GM08714 (cell line): ENCODE measurements around the gene PCDHGA6.
"Not testable (repeated sequence)": the region's sequence is repeated elsewhere in the genome, so short reads cannot be mapped to it uniquely, and the experiment has no call there.

ENCODE experiments used
- H3K4me3 ChIP-seq: fragments of 200-500 bp; sonication (Bioruptor generic); 2 replicates; pipeline ENCODE4 v1.5.1; 2014; ENCODE audit warnings: mild to moderate bottlenecking, low read length, inconsistent platforms
- ZNF274 ChIP-seq: IDR thresholded peaks from 2 replicates; pipeline ENCODE4 v1.6.1; 2012; ENCODE audit warnings: mild to moderate bottlenecking, low read depth, low read length

Gene PCDHGA6

DNA sequence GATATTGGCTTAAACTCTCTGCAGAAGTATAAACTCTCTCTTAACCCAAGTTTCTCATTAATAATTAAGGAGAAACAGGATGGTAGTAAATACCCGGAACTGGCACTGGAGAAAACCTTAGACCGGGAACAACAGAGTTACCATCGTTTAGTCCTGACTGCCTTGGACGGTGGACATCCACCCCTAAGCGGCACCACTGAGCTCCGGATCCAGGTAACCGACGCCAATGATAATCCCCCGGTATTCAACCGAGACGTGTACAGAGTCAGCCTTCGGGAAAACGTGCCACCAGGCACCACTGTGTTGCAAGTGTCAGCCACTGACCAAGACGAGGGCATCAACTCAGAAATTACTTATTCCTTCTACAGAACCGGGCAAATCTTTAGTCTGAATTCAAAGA, 24.9 kb downstream of the PCDHGA6 start:
- H3K4me3 ChIP-seq = no peak overlapping the region
- TF ChIP-seq ZNF274 = no peak

DNA sequence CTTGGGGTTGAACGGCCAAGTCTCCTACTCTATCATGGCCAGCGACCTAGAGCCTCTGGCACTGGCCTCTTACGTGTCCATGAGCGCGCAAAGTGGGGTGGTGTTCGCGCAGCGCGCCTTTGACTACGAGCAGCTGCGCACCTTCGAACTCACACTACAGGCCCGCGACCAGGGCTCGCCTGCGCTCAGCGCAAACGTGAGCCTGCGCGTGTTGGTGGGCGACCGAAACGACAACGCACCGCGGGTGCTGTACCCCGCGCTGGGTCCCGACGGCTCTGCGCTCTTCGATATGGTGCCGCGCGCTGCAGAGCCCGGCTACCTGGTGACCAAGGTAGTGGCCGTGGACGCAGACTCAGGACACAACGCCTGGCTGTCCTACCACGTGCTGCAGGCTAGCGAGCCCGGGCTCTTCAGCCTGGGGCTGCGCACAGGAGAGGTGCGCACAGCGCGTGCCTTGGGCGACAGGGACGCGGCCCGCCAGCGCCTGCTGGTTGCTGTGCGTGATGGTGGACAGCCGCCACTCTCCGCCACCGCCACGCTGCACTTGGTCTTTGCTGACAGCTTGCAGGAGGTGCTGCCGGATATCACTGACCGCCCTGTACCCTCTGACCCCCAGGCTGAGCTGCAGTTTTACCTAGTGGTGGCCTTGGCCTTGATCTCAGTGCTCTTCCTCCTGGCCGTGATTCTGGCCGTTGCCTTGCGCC, 26.0 kb downstream of the PCDHGA6 start:
- TF ChIP-seq ZNF274 = no peak
- no peak overlapping the region for H3K4me3 ChIP-seq

DNA sequence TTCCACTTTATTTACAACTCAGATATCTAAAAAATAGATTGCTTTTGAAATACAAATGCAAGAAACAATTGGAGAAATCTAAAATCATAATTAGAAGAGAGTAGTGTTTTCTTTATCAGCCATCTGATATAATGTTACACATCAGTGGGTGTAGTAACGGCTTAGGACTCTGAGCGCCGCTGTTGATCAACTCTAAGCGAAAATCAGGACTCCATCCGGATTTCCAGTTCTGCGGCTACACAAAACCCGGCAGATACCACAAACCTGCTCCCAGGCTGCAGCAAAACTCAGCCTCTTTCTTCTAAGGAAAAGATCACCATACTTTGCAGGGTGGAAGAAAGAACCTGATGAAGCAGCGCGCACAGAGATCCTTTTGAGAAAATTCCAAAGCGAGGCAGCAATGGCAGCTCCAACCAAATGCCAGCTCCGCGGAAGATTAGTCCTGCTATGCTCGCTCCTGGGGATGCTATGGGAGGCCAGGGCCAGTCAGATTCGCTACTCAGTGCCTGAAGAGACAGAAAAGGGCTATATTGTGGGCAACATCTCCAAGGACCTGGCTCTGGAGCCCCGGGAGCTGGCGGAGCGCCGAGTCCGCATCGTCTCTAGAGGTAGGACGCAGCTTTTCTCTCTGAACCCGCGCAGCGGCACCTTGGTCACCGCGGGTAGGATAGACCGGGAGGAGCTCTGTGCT, 29.0 kb downstream of the PCDHGA6 start, which contains the start of gene PCDHGA9:
TSS of gene PCDHGA9 (plus strand) at position 226 of the 691 bp plus-strand sequence. CDS start at position 401, 175 bp downstream.
- no peak within 1 kb of the TSS; the same call in 1 of the 2 replicates for H3K4me3 ChIP-seq
- TF ChIP-seq ZNF274 = no peak

DNA sequence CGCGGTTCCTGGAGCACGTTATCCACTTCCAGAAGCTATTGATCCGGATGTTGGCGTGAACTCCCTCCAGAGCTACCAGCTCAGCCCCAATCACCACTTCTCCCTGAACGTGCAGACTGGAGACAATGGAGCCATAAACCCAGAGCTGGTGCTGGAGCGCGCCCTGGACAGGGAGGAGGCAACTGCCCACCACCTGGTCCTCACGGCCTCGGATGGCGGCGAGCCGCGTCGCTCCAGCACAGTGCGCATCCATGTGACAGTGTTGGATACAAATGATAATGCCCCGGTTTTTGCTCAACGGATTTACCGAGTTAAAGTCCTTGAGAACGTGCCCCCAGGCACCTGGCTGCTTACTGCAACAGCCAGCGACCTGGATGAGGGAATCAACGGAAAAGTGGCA, 29.7 kb downstream of the PCDHGA6 start:
- TF ChIP-seq ZNF274 = no peak
- H3K4me3 ChIP-seq = no peak overlapping the region

DNA sequence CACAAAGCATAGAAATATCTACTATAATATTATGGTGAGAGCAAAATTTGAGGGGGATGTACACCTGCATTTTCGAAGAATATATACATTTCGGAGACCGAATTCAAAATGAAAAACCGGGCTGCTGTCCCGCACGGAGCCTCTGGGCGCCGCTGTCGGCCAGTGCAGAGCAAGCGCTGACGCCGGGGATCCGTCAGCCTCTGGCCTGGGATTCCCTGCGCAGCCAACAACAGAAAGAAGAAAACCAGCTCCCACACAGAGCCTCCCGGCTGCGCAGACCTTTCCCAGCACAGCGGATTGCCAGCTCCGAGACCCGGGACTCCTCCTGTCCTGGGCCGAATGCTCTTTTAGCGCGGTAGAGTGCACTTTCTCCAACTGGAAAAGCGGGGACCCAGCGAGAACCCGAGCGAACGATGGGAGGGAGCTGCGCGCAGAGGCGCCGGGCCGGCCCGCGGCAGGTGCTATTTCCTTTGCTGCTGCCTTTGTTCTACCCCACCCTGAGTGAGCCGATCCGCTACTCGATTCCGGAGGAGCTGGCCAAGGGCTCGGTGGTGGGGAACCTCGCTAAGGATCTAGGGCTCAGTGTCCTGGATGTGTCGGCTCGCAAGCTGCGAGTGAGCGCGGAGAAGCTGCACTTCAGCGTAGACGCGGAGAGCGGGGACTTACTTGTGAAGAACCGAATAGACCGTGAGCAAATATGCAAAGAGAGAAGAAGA, 34.3 kb downstream of the PCDHGA6 start, which contains the start of gene PCDHGB6:
TSS of gene PCDHGB6 (plus strand) at position 232 of the 716 bp plus-strand sequence. CDS start at position 414, 182 bp downstream.
- H3K4me3 ChIP-seq = peak within 1 kb of the TSS; percentile 33; the same call in 1 of the 2 replicates

DNA sequence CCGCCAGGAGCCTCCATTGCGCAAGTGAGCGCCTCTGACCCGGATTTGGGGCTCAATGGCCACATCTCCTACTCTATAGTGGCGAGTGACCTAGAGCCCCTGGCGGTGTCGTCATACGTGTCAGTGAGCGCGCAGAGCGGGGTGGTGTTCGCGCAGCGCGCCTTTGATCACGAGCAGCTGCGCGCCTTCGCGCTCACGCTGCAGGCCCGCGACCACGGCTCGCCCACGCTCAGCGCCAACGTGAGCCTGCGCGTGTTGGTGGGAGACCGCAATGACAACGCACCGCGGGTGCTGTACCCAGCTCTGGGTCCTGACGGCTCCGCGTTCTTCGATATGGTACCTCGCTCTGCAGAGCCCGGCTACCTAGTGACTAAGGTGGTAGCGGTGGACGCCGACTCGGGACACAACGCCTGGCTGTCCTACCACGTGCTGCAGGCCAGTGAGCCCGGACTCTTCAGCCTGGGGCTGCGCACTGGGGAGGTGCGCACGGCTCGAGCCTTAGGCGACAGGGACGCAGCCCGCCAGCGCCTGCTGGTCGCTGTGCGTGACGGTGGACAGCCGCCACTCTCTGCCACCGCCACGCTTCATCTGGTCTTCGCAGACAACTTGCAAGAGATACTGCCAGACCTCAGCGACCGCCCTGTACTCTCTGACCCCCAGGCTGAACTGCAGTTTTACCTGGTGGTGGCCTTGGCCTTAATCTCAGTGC, 36.1 kb downstream of the PCDHGA6 start:
- no peak overlapping the region for H3K4me3 ChIP-seq
- TF ChIP-seq ZNF274 = no peak

DNA sequence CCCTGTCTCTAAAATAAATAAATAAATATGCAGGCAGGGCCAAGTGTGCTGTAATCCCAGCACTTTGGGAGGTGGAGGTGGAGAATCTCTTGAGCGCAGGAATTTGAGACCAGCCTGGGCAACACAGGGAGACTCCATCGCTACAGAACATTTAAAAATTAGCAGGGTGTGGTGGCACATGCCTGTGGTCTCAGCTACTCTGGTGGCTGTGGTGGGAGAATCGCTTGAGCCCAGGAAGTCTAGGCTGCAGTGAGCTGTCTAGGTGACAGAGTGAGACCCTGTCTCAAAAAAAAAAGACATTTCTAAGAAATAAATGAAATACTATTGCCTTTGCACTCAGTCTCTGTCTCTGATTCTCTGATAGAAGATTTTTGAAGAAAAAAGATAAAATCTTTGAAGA, 37.9 kb downstream of the PCDHGA6 start:
- no peak overlapping the region for H3K4me3 ChIP-seq
- no peak for TF ChIP-seq ZNF274

DNA sequence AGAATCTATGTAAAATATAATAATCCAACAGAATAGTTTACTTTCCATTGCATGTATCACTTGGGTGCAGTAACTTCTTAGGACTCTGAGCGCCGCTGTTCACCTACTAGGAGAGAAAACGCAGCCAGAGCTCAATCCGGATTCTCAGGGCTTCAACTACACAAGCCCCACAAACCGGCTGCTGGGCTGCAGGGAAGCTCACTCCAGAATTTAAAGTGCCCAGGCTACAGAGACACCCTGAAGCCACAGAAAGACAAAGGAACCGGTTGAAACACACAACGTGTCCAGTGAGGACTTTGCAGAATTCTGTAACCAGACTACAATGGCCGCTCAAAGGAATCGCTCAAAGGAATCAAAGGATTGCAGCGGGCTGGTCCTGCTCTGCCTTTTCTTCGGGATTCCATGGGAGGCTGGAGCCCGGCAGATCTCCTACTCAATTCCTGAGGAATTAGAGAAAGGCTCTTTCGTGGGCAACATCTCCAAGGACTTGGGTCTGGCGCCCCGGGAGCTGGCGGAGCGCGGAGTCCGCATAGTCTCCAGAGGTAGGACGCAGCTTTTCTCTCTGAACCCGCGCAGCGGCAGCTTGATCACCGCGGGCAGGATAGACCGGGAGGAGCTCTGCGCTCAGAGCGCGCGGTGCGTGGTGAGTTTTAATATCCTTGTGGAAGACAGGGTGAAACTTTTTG, 39.3 kb downstream of the PCDHGA6 start, which contains the start of gene PCDHGA10:
TSS of gene PCDHGA10 (plus strand) at position 134 of the 686 bp plus-strand sequence. CDS start at position 323, 189 bp downstream.
- peak within 1 kb of the TSS; percentile 77; the same call in 1 of the 2 replicates for H3K4me3 ChIP-seq
- TF ChIP-seq ZNF274 = no peak

DNA sequence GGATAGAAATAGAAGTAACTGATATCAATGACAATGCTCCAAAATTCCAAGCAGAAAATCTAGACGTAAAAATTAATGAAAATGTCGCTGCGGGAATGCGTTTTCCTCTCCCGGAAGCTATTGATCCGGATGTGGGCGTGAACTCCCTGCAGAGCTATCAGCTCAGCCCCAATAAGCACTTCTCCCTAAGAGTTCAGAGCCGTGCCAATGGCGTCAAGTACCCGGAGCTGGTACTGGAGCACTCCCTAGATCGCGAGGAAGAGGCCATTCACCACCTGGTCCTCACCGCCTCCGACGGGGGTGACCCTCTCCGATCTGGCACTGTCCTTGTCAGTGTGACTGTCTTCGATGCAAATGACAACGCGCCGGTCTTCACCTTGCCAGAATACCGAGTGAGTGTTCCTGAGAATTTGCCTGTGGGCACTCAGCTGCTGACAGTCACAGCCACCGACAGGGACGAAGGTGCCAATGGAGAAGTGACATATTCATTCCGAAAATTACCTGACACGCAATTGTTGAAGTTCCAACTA, 39.9 kb downstream of the PCDHGA6 start:
- H3K4me3 ChIP-seq = peak overlapping the region; percentile 77; the same call in 1 of the 2 replicates
- TF ChIP-seq ZNF274 = no peak

DNA sequence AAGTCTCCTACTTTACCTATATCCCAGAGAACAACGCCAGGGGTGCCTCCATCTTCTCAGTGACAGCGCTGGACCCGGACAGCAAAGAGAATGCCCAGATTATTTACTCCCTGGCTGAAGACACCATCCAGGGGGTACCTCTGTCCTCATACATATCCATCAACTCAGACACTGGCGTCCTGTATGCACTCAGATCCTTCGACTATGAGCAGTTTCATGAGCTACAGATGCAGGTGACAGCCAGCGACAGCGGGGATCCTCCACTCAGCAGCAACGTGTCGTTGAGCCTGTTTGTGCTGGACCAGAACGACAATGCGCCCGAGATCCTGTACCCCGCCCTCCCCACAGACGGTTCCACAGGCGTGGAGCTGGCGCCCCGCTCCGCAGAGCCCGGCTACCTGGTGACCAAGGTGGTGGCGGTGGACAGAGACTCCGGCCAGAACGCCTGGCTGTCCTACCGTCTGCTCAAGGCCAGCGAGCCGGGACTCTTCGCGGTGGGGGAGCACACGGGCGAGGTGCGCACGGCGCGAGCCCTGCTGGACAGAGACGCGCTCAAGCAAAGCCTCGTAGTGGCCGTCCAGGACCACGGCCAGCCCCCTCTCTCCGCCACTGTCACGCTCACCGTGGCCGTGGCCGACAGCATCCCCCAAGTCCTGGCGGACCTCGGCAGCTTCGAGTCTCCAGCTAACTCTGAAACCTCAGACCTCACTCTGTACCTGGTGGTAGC, 41.0 kb downstream of the PCDHGA6 start:
- H3K4me3 ChIP-seq = not testable (repeated sequence)

DNA sequence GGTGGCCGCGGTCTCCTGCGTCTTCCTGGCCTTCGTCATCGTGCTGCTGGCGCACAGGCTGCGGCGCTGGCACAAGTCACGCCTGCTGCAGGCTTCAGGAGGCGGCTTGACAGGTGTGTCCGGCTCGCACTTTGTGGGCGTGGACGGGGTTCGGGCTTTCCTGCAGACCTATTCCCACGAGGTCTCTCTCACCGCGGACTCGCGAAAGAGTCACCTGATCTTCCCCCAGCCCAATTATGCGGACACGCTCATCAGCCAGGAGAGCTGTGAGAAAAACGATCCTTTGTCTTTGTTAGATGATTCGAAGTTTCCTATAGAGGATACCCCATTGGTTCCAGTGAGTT, 41.6 kb downstream of the PCDHGA6 start:
- not testable (repeated sequence) for H3K4me3 ChIP-seq

DNA sequence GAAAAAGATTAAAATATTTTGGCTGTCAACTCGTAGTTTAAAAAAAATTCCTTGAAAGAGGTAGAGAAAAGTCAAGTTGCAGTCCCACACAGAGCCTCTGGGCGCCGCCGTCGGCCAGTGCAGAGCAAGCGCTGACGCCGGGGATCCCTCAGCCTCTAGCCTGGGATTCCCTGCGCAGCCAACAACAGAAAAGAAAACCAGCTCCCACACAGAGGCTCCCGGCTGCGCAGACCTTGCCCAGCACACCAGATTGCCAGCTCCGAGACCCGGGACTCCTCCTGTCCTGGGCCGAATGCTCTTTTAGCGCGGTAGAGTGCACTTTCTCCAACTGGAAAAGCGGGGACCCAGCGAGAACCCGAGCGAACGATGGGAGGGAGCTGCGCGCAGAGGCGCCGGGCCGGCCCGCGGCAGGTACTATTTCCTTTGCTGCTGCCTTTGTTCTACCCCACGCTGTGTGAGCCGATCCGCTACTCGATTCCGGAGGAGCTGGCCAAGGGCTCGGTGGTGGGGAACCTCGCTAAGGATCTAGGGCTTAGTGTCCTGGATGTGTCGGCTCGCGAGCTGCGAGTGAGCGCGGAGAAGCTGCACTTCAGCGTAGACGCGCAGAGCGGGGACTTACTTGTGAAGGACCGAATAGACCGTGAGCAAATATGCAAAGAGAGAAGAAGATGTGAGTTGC, 43.9 kb downstream of the PCDHGA6 start, which contains the start of gene PCDHGB7:
TSS of gene PCDHGB7 (plus strand) at position 184 of the 679 bp plus-strand sequence. CDS start at position 367, 183 bp downstream.
- peak within 1 kb of the TSS; percentile 28; the same call in 1 of the 2 replicates for H3K4me3 ChIP-seq
